ENCODE results near the gene PTTG1IP.
"Not testable (repeated sequence)": the region's sequence is repeated elsewhere in the genome, so short reads cannot be mapped to it uniquely, and the experiment has no call there.

The PTTG1IP gene

DNA sequence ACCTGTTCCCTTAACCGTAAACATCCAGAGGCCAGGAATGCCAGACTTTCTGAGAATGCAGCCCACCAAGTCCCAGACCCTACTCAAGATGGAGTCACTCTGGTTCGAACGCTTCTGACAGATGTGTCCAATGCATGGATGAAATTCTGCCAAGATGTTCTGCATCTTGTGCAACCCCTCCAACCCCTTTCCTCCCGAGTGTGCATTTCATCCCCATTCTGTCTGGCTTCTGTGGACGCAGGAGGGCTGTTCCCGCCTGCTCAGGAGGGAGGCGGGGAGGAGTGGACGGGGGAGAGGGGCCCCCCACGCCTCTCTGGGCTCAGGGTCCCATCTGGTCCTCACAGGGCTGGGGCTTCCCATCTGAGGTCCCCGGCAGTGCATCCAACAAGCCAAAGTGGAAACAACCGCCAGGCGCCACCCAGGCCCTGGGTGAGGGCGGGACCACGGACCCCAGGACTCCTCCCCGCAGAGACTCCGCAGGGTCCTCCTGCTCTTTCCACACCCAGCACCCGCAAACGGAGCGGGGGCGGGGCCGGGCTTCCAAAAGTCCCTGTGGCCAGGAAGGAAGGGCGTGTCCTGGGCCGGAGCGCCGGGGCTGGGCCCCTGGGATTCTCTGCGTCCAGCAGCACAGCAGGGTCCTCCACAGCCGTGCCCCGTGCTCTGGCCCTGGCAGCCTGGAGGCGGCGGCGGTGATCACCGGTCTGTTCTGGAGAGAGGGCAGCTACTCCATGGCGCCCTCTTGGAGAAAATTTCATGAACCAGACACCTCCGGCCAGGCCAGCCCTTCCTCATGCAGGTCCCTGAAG, 27.9 kb downstream of the PTTG1IP start:
- DNase-seq (ENCODE audit: low read depth, low spot score), result peak; percentile 72

DNA sequence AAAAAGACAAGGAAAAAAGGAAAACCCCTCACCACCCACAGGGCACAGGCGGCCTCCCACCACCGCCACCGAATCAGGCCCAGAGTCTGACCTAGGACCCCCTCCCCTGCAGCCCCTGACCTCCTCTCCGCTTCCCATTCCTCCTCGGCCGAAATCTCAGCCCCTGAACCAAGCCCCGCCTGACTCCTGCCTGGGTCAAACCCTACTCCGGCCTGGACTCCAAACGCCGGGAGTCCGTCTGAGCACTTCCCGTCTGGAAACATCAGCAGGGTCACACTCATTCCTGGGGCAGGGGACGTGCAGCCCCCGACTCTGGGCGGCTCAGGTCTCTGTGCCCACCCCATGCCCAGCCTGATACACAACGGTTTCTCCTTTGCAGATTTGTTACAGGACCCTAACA, 29.2 kb downstream of the PTTG1IP start:
- no peak for DNase-seq (ENCODE audit: low read depth, low spot score)

DNA sequence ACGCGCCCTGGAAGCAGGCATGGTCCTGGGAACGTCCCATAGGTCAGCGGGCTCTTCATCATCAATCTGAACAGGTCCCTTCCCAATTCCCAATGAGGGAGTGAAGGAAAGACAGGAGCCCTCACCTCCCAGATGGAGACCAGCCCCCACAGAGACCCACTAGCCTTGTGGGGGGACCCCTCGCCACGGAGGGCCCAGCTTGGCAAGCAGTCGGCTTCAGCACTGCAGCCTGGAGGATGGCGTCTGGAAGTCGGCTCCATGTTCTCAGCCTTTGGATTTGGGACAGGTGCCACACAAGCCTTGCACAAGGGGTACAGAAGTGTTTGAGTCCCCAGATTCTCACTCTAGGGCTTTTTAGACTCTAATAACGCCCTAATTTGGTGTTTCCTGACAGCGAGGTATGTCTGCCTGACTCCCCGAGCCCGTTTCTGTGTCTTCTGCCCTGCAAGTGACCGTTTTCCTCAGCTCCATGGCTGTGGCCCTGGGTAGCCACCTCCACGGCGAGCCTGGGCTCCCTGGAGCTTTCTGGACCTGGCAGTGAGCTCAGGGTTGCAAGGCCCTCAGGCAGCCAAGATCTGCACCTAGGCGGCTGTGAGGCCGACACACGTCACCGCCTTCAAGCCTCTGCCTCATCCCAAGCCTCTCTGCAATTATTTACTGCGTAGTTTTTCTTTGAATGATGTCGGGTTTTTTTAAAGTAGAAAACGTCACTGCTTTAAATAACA, 30.6 kb downstream of the PTTG1IP start:
- no peak for DNase-seq (ENCODE audit: low read depth, low spot score)

DNA sequence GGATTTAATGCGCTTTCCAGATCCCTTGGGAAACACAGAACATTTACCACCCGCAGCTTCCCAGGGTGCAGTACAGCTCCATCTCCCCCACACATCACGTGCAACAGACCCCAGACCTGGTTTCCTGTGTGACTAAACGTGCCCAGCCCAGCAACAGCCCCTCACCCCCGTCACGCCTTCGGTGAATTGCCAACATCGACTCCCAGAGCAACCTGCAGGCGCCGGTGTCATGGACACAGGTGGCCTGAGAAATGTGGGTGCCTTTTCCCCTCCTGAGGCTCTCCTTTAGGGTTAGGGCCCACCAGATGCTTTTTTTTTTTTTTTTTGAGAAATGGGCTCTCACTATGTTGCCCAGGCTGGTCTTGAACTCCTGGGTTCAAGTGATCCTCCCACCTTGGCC, 31.4 kb downstream of the PTTG1IP start:
- no peak for DNase-seq (ENCODE audit: low read depth, low spot score)

DNA sequence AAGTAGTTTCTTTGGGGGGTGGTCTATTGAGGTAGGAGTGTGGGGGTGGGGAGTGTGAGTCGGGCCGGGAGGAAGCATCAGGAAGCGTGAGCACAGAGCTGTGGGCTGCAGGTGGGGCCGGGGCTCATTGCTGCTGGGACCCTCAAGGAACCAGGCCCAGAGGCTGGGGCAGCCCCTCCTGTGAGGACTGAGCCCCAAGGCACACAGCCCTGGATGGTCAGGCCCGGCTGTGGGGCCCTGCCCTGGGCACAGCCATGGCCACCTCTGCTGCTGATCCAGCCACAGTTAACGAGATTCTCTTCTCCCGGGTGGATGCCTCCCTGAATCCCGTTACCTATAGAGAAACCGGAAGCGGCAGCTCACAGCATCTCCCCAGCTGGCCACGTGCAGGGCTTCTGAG, 32.7 kb downstream of the PTTG1IP start:
- DNase-seq (ENCODE audit: low read depth, low spot score), result no peak

DNA sequence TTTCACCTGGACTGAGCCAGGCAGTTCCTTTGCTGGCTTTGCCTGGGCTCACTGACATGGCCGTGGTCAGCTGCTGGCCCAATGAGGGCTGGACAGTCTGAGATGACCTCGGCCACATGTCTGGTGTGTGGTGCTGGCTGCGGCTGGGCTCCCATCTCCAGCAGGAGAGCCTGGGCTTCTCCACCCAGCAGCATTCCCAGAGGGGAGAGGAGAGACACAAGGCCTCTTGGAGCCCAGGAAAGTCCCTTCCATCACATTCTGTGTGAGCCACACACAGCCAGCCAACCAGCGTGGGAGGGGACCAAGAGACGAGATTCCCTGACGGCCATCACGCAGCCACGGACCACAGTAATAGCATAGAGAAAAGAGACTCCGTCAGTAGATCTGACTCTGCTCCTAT, 34.5 kb downstream of the PTTG1IP start:
- DNase-seq (ENCODE audit: low read depth, low spot score), result no peak

DNA sequence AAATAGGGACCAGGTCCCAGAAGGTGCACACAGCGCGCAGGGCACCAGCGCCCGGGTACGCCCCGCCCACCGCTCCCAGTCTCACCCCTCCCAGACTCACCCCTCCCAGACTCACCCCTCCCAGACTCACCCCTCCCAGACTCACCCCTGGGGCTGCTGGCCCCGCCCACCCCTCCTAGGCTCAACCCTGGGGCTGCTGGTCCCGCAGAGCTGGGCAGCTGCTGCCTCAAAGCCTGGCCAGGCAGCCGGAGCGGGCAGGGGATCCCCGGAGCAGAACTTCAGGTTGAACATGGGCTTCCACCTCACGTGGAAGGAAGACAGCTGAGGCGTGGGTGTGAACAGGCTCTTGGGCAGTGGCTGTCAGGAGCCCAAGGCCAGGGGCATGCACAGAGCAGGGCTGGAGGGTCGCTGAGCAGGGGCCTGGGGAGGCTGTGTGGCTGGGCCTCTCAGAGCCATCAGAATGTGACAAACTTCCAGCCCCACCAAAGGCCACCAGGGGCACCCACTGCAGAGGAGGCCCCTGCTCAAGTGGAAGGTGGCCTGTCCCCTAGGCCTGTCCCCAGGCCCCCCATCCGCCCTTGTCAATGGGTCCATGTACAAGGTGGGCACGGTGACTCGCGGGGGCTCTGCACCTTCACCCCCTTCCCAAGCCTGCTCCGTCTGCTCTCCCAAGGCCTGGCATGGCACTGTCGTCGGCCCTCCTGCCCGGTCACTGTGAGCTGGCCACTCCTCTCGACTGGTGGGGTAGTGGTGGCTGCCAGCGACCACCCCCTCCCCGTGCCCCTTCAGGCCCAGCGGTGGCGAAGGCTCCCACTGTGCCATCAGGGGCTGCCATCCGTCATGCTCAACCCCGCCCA, 35.2 kb downstream of the PTTG1IP start:
- no peak for DNase-seq (ENCODE audit: low read depth, low spot score)

DNA sequence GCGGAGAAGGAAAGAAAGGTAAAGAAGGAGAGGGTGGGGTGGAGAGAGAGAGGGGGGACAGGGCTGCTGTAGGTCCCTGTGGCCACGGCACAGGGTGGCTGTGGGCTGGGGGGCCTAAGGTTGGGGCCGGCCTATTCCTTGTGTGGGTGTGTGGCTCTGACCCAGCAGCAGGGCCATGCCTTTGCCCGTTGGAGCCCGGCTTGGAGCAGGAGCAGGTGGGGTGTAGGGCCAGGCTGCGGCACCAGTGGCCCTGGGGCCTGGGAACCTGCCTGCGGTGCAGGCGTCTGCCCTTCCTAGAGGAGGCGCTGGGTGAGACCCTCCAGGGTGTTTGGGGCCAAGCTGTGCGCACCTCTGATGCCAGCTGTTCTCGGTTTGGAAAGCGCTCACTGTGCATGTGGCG, 36.0 kb downstream of the PTTG1IP start:
- no peak for DNase-seq (ENCODE audit: low read depth, low spot score)

DNA sequence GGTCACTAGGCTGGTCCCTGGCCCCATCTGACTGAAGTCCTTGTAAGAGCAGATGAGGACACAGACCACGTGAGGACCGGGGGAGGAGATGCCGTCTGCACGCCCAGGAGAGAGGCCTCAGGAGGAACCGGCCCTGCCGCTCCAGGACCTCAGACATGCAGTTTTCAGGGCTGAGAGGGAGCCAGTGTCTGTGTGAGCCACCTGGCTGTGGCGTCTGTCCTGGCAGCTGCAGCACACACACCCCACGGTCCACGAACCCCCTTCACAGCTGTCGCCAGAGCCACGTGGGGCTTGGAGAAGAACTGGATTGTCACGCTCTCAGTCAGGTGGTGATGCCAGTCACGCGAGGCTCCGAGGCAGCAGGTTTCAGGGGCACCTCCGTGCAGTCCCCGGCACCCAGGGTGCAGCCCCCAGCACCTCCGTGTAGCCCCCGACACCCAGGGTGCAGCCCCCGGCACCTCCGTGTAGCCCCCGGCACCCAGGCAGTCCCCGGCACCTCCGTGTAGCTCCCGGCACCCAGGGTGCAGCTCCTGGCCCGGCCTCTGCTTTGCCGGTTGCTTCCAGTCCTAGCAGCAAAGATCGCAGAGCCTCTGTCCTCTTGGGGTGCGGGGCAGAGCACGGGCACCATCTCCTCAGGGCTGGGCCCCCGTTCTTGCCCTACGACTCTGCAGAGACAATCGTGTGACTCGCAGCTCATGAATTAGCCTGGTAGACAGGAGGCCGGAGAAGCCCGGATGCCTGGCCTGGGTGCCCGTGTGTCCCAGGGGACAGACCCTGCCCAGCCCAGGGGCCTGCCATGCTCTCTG, 36.6 kb downstream of the PTTG1IP start:
- DNase-seq (ENCODE audit: low read depth, low spot score), result no peak

DNA sequence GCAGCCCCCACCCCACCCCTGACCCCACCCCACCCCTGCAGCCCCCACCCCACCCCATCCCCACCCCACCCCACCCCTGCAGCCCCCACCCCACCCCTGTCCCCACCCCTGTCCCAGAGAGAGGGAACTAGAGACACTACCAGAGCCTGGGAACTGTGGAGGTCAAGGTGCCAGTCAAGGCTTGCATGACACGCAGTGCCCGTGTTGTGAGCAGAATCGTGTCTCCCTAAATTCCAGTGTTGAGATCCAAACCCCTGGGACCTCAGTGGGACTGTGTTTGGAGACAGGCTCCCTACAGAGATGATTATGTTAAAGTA, 37.2 kb downstream of the PTTG1IP start:
- DNase-seq (ENCODE audit: low read depth, low spot score), result no peak

DNA sequence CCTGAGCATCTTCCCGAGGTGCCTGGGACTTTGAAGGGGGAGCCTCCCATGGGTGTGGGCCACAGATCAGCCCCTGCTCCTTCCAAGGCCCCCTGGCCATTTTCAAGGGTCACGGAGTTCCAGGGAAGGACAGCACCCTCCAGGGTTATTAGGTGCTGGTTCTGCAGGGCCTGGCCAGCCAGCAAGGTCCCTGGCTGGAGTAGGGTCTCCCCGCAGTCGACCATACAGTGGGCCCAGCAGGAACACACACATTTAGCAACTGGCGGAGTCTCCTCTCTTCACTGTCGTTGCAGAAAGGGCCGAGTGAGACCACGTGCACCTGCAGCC, 37.9 kb downstream of the PTTG1IP start:
- DNase-seq (ENCODE audit: low read depth, low spot score), result no peak

DNA sequence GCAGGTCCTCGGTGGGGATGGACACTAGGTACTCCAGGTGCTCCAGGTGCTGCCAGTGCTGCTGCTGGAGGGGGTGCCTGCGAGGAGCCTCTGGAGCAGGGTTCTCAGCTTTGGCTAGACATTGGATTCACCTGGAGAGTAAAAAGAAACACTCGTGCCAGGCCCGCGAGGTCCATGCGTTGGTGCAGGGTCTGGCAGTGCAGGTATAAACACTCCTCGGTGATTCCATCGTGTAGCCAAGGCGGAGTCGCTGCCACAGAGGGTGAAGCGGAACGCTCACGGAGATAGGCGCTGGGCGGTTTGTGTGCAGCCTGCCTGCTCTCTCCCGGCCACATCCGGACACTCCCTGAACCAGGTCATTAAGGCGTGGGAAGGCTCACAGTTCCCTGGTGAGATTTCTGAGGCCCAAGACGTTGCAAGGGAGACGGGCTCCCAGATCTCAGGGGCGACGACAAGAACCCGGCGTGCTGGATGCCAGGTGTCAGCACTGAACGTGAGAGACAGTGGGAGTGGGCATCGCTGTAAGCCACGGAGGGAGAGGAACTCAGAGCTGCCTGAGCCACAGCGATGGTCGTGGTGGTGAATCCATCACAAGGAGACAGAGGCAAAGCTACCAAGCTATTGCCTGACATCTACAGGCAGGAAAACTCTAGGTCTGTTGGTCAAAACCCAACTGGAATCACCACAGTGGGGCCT, 38.4 kb downstream of the PTTG1IP start:
- no peak for DNase-seq (ENCODE audit: low read depth, low spot score)

DNA sequence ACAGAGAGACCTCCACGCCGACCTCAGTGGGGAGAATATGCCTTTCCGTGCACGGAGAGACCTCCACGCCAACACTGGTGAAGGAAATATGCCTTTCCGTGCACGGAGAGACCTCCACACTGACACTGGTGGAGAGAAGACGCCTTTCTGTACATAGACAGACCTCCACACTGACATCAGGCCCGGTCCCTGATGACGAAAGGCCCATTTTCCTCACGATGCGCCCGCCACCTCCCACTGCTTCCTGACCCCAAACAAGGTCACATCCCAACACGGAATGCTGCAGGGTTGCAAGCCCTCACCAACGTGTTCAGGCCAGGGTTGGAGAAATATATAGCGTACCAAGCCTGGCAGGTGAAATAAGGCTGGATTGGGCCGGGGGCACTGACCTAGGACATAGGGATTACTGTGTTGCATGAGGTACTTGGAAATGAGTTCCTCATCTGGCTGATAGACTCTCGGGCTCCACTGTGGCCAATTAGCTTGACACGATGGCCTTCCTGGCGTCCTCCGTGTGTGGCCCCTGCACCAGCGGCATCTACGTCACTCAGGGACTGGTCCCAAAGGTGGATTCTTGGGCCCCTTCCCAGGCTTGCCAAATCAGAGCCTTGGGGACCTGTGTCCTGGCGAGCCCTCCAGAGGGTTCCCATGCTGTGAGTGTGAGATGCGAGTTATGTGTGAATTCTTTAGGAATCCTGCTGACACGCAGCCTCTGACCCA, 39.1 kb downstream of the PTTG1IP start:
- DNase-seq (ENCODE audit: low read depth, low spot score), result no peak

DNA sequence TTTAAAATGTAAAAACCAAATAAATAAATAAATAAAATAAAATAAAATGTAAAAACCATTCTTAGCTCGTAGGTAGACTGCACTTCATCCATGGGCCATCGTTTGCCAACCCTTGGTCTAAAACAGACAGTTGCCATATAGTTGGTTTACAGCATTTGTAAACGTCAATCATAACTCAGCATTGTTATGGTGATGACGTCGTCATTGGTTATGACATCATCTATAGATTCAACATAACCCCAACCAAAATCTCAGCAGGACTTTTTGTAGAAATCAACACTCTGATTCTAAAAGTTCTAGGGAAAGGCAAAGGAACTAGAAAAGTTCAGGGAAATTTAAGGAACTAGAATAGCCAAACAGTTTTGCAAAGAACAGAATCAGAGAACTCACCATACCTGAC, 39.8 kb downstream of the PTTG1IP start:
- no peak for DNase-seq (ENCODE audit: low read depth, low spot score)

DNA sequence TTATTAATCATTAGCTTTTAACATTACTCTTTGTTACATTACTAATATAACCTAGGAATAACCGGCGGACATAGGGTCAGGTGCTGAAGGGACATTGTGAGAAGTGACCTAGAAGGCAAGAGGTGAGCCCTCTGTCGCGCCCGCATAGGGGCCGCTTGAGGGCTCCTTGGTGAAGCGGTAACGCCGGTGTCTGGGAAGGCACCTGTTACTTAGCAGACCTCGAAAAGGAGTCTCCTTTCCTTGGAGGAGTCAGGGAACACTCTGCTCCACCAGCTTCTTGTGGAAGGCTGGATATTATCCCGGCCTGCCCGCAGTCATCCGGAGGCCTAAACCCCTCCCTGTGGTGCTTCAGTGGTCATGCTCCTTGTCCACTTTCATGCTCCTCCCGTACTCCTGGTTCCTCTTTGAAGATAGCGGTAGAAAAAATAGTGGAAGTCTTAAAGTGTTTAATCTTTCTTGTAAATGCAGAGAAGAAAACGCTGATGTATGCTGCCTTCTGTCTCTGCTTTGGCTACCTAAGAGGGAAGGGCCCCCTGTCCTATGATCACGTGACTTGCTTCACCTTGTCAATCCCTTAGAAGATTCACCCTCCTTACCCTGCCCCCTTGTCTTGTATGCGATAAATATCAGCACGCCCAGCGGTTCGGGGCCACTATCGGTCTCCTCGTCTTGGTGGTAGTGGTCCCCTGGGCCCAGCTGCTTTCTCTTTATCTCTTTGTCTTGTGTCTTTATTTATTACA, 40.8 kb downstream of the PTTG1IP start:
- DNase-seq (ENCODE audit: low read depth, low spot score), result not testable (repeated sequence)

DNA sequence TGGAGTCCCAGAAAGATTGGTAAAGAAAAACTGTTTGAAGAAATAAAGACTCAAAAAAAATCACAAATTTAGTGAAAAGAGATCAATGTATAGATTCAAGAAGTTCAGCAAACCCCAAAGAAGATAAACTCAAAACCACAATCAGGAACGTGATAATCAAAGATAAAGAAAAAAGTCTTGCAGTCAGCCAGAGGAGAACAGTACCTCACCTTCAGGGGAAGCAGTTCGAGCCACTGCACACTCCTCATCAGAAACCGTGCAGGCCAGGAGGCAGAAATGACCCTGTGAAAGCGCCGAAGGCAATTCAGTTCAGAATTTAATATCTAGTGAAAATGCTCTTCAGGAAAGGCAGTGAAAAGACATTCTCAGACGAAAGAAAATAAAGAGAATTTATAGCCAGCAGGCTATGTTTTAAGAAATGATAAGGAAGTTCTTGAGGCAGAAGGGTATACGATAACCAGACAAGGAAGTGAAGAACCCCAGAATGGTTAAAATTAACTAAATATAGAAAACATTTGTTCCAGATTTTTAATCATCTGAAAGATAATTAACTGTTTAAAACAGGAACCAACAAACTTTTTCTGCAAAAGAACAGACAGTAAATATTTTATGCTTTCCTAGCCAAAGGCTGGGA, 42.1 kb downstream of the PTTG1IP start:
- DNase-seq (ENCODE audit: low read depth, low spot score), result no peak

DNA sequence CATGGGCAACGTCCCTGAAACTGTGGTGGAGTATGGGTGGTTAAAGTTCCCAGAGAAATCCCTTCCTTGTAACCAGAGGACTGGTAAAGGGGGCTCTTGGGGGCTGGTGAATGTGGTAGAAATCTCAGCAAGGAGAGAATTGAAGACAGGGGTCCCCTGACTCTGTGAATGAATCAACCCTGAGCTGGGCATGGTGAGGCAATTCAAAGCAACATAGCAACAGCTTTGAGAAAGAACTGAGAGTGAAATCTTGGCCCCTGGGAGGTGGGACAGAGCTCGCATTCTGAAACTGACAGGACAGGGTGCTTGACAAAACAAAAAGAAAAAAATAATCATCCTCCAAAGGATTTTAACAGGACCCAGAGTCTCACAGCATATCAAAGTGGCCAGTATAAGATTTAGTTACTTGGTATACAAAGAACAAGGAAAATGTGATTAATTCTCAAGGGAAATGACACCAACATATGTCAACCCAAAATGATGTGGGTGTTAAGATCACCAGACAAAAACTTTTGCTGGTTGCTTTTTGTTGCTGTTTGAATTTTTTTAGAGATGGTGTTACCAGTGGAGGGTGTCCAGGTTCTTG, 43.9 kb downstream of the PTTG1IP start:
- no peak for DNase-seq (ENCODE audit: low read depth, low spot score)

DNA sequence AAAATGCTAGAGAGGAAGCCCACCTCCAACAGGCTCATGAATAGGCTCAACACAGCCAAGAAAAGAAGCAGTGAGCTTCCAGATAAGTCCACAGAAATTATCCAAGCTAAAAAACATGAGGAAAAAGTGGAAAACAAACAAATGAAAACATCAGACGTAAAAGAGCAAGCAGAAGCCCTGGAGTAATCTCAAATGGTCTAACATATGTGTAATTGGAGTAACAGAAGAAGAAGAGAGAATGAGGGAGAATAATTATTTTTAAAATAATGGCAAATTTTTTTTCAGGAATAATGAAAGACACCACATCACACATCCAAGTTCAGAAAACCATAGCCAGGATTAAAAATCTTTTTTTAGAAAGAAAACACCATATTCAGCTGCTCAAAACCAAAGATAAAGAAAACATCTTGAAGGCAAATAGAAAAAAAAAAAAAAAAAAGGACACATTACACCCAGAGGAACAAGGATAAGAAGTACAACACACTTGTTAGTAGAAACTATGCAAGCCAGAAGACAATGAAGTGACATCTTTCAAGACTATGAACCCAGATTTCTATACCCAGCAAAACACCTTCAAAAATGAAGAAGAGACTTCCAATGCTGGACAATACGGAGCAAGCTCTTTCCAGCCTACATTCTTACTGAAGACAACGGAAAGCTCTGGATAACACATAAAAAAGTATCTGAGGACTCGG, 45.0 kb downstream of the PTTG1IP start:
- DNase-seq (ENCODE audit: low read depth, low spot score), result no peak

Measured in astrocyte of the hippocampus (primary cell).